Measurements from ENCODE around the gene DBX1. TPM values are rescaled to one million over a fixed set of nuclear protein-coding genes. Genes with fewer than 3 reads are reported as not detected.
"Not testable (repeated sequence)": the region's sequence is repeated elsewhere in the genome, so short reads cannot be mapped to it uniquely, and the experiment has no call there.

DBX1 gene
- total and polyA plus RNA-seq, 10 of the 15 experiments (the other 5 are each of a cell fraction or from before 2014, with no cell fraction given): not detected

GRCh38 chr11:20129665-20130064 lies 30.6 kb downstream of the DBX1 start:
- RAD21 ChIA-PET (ENCODE audit: unreplicated experiment): interaction anchor here (1.0 to 4.0 kb wide), 4 partner anchors 178 to 480 kb away, joined by 3 to 46 read pairs (median 10); no protein-coding TSS in a partner anchor
- Histone ChIP-seq H3K9ac (ENCODE audit: control insufficient read depth, insufficient read depth, low read length) (no peak overlapping the region), H3K9me3 (replicated peaks; ENCODE audit: control insufficient read depth, insufficient read depth, low read length) (no peaks in the 10 kb centered on the region), H2AFZ (ENCODE audit: control insufficient read depth, low read depth, low read length) (no peak overlapping the region), H4K20me1 (ENCODE audit: control insufficient read depth, insufficient read depth) (0 out of 2 replicates have a peak, but pooled peaks cover 3% of the 10 kb centered on the region), H3K36me3 (ENCODE audit: control insufficient read depth in 2 of 2, insufficient read depth in 2 of 2, low read length in 1 of 2) (no peaks in the 10 kb centered on the region), H3K27ac (ENCODE audit: control insufficient read depth, insufficient read depth) (no peak overlapping the region), H3K79me2 (ENCODE audit: control insufficient read depth, insufficient read depth, low read length) (no peaks in the 10 kb centered on the region), H3K4me2 (ENCODE audit: control insufficient read depth, insufficient read depth) (no peak overlapping the region), H3K4me3 (no peak overlapping the region), H3K4me1 (ENCODE audit: control insufficient read depth, insufficient read depth, low read length) (no peaks in the 10 kb centered on the region), H3K27me3 (replicated peaks in 1 of 2; ENCODE audit: control insufficient read depth in 2 of 2, insufficient read depth in 2 of 2, low read length in 1 of 2) (peaks cover 1 to 7% of the 10 kb centered on the region in 2 experiments; a peak in 3 of 4 replicates)
- BruUV-seq (replicated peaks): no TSS peak
- CTCF ChIA-PET: interaction anchor here (0.9 to 4.0 kb wide), 16 partner anchors 13 to 480 kb away, joined by 3 to 131 read pairs (median 10); no protein-coding TSS in a partner anchor
- intact Hi-C loops (cut with micrococcal nuclease; ENCODE audit: unreplicated experiment) (loop anchor here (5.0 to 10.0 kb wide), 5 partner anchors 65 to 567 kb away; no protein-coding TSS in a partner anchor), in situ Hi-C loops (cut with MboI) (loop anchor here (5.0 kb wide), 2 partner anchors 223 to 483 kb away; no protein-coding TSS in a partner anchor)
- DNase-seq (ENCODE audit: low read depth, low spot score) (no peak), FAIRE-seq (no peak), ATAC-seq (no peak)
- no peak for TF ChIP-seq MXI1 (IDR thresholded peaks at IDR 0.05; ENCODE audit: low read depth, low read length)
- no peak for TF ChIP-seq HCFC1 (IDR thresholded peaks at IDR 0.05; ENCODE audit: low read length)
- TF ChIP-seq CREB1 (IDR thresholded peaks at IDR 0.05; ENCODE audit: low read depth): no peak
- TF ChIP-seq ZNF274 (IDR thresholded peaks at IDR 0.05; ENCODE audit: insufficient read depth, insufficient read length): no peak
- SMC1A ChIA-PET (ENCODE audit: uncharacterized antibody, unreplicated experiment): interaction anchor here (0.7 to 3.3 kb wide), 6 partner anchors 177 to 227 kb away, joined by 3 to 56 read pairs (median 4); no protein-coding TSS in a partner anchor
- POLR2A ChIA-PET: interaction anchor here (0.9 kb wide), 1 partner anchor 238 kb away, joined by 3 read pairs; no protein-coding TSS in a partner anchor
- WGBS (ENCODE audit: insufficient coverage, insufficient replicate concordance, low lambda C conversion rate, missing lambda C conversion rate): 69% methylated on average over 4 of the region's 4 CpGs

GRCh38 chr11:20128528-20128825 lies 31.8 kb downstream of the DBX1 start:
- H3K9ac ChIP-seq (ENCODE audit: control insufficient read depth, insufficient read depth, low read length); H3K4me2 ChIP-seq (ENCODE audit: control insufficient read depth, insufficient read depth); H4K20me1 ChIP-seq (ENCODE audit: control insufficient read depth, insufficient read depth); H3K9me3 ChIP-seq (replicated peaks; ENCODE audit: control insufficient read depth, insufficient read depth, low read length); H3K27me3 ChIP-seq (replicated peaks in 1 of 2; ENCODE audit: control insufficient read depth in 2 of 2, insufficient read depth in 2 of 2, low read length in 1 of 2); BruUV-seq (replicated peaks); H3K4me3 ChIP-seq; H2AFZ ChIP-seq (ENCODE audit: control insufficient read depth, low read depth, low read length); DNase-seq (ENCODE audit: low read depth, low spot score); H3K4me1 ChIP-seq (ENCODE audit: control insufficient read depth, insufficient read depth, low read length); H3K79me2 ChIP-seq (ENCODE audit: control insufficient read depth, insufficient read depth, low read length); H3K27ac ChIP-seq (ENCODE audit: control insufficient read depth, insufficient read depth); ATAC-seq; POLR2A ChIA-PET; FAIRE-seq; H3K36me3 ChIP-seq (ENCODE audit: control insufficient read depth in 2 of 2, insufficient read depth in 2 of 2, low read length in 1 of 2): not testable (repeated sequence)
- ChIA-PET CTCF (interaction anchor here (0.6 to 4.0 kb wide), 55 partner anchors 9 to 1383 kb away, joined by 3 to 131 read pairs (median 5); no protein-coding TSS in a partner anchor), RAD21 (ENCODE audit: unreplicated experiment) (interaction anchor here (0.6 to 4.0 kb wide), 21 partner anchors 8 to 570 kb away, joined by 3 to 46 read pairs (median 4); no protein-coding TSS in a partner anchor), SMC1A (ENCODE audit: uncharacterized antibody, unreplicated experiment) (interaction anchor here (0.6 to 3.3 kb wide), 20 partner anchors 14 to 1058 kb away, joined by 3 to 56 read pairs (median 3); no protein-coding TSS in a partner anchor)
- WGBS (ENCODE audit: insufficient coverage, insufficient replicate concordance, low lambda C conversion rate, missing lambda C conversion rate): 64% methylated on average over 7 of the region's 7 CpGs
- in situ Hi-C loops (cut with MboI): loop anchor here (5.0 kb wide), 2 partner anchors 224 to 484 kb away; no protein-coding TSS in a partner anchor
- intact Hi-C loops (cut with micrococcal nuclease; ENCODE audit: unreplicated experiment): loop anchor here (1.0 to 10.0 kb wide), 7 partner anchors 176 to 544 kb away; no protein-coding TSS in a partner anchor
